Stomach (tissue), 19 donors: ENCODE data around the gene TMEM236. TPM values are rescaled to one million over a fixed set of nuclear protein-coding genes. Genes with fewer than 3 reads are reported as not detected.

Experiments used
- DNase-seq, 2 donors: peaks; one replicate each; pipeline versions ENCODE4 v3.0.0 to v3.0.0-alpha.2; 2013 to 2019
- H3K27ac ChIP-seq, 5 donors: fragments of 200-600 bp in 4 of 5; sonication (generic) in 4 of 5; one replicate each; pipeline ENCODE4 v1.5.1; 2013 to 2019; ENCODE audit warnings: mild to moderate bottlenecking in 1 of 5, moderate library complexity in 1 of 5
- H3K27me3 ChIP-seq, 3 donors: fragments of 200-600 bp; sonication (generic); one replicate each; pipeline ENCODE4 v1.5.1; 2017 to 2019; ENCODE audit warnings: mixed run types in 1 of 3
- H3K36me3 ChIP-seq, 4 donors: fragments of 200-600 bp; sonication (generic); 1 replicate in 3 of 4; 2 replicates in 1 of 4; pipeline ENCODE4 v1.5.1; 2016 to 2019
- H3K4me1 ChIP-seq, 4 donors: fragments of 200-600 bp; sonication (generic); one replicate each; pipeline ENCODE4 v1.5.1; 2016 to 2019
- H3K4me3 ChIP-seq, 4 donors: fragments of 200-600 bp; sonication (generic) in 3 of 4; one replicate each; pipeline ENCODE4 v1.5.1; 2016 to 2019; ENCODE audit warnings: mild to moderate bottlenecking in 1 of 4
- H3K9me3 ChIP-seq, 4 donors: fragments of 200-600 bp; sonication (generic); one replicate each; pipeline ENCODE4 v1.5.1; 2016 to 2019
- CTCF ChIP-seq, 7 experiments: fragments of 450-650 bp in 4 of 7; fragments of 200-600 bp in 3 of 7; sonication (generic) in 3 of 7; IDR thresholded peaks; one replicate each; pipeline ENCODE4 v1.5.1; 2016 to 2019; ENCODE audit warnings: antibody characterized with exemption in 7 of 7, control low read depth in 2 of 7, mild to moderate bottlenecking in 1 of 7
- EP300 ChIP-seq: sonication (generic); formaldehyde crosslinking; IDR thresholded peaks from one replicate; pipeline ENCODE4 v1.6.1; 2017; ENCODE audit warnings: antibody characterized with exemption
- POLR2A ChIP-seq, 4 donors: fragments of 450-650 bp; IDR thresholded peaks; one replicate each; pipeline ENCODE4 v1.6.1; 2016; ENCODE audit warnings: antibody characterized with exemption in 4 of 4, control low read depth in 2 of 4, mild to moderate bottlenecking in 1 of 4, moderate library complexity in 1 of 4
- POLR2AphosphoS5 ChIP-seq, 3 donors: sonication (generic); formaldehyde crosslinking; IDR thresholded peaks; one replicate each; pipeline ENCODE4 v1.6.1; 2016; ENCODE audit warnings: antibody characterized with exemption in 3 of 3
- WGBS, 5 donors: extraction: QIAGEN DNeasy Blood & Tissue Kit in 3 of 5; methylation state at CpG; one replicate each; pipeline versions ENCODE4 v1.1.5 to v1.1.7; 2013 to 2018; 5-methylcytosine and 5-hydroxymethylcytosine counted together
- intact Hi-C: fragments of 100-400 bp; cut with DNase I; formaldehyde crosslinking; loops from one replicate; pipeline ENCODE4 v1.15.1; 2023; ENCODE audit warnings: low total_unique reads
- long read RNA-seq, 10 donors: transcript quantifications; one replicate each; lab custom pipeline, GENCODE V29; 2026
- polyA plus RNA-seq, 3 donors: library from polyadenylated mRNA; stranded (reverse); fragments of 200-250 nt; gene quantifications; one replicate each; pipeline ENCODE4 v1.2.3, GENCODE V29; 2013
- total RNA-seq, 5 donors: library from RNA; depleted of rRNA; stranded (reverse); fragments of >200 nt; gene quantifications; one replicate each; pipeline versions ENCODE4 v1.1.0 to v1.2.3, GENCODE V29; 2014 to 2016
- donor health status: healthy with polysubstance abuse.
- donor health status: Bipolar disorder and iron deficiency.
- donor health status: healthy.

TMEM236 gene
- total RNA-seq (1 to 10 TPM in 4 of 5 donors, not detected in 1; 1.1 to 9.6 (median 3.1) TPM), polyA plus RNA-seq (under 1 TPM in 2 of 3 donors, not detected in 1; 0.08 to 0.19 TPM)
- long read RNA-seq, donor 1 = 0 reads
- long read RNA-seq, donor 2 = 0 reads
- long read RNA-seq, donor 3 = 0 reads
- long read RNA-seq, donor 4 = 0 reads
- long read RNA-seq, donor 5 = 0 reads
- long read RNA-seq, donor 6 = 0 reads
- long read RNA-seq, donor 7 = 0 reads
- long read RNA-seq, donor 8 = 0 reads
- long read RNA-seq, donor 9 = 0 reads
- long read RNA-seq, donor 10 = 0 reads

DNA sequence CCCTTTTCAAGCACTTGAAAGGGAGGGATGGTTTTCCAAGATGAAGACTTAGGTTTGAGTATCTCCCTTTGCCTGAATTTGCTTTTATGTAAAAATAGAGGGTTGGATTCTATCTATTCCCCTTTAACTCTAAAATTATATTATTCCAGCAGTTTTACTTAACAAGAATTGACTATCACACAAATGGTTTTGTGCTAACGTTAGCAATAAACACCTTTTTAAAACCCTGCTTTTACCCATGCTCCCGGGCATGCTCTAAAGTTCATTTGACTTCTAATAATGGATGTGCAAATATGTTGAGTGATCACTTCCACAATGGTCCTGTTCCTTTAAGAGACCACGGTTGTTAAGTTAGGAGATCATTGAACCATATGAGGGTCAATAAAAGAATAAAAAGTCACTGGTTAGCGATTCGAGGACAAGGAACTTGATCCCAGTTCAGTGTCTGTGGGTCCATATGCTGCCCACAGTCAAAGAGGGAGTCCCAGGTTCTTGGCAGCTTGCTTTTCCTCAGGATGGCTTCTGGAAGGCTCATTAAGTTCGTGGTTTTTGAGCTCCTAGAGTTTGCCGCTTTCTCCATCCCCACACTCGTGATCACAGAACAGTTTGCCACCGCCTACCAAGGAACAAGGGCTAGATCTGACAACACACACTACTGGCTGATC is at the start of gene TMEM236:
Gene TMEM236 (plus strand): TSS at position 421 of the 665 bp plus-strand sequence. CDS start 95 bp downstream, at position 516.
- Histone ChIP-seq H3K27ac (no peak within 1 kb of the TSS), H3K36me3 (no peaks in the 10 kb centered on the region), H3K4me3 (no peak within 1 kb of the TSS), H3K4me1 (peaks cover 0 to 5% (median 0%) of the 10 kb centered on the region in 4 donors), H3K27me3 (no peaks in the 10 kb centered on the region), H3K9me3 (no peaks in the 10 kb centered on the region)
- no peak for DNase-seq
- intact Hi-C loops = no loop called here
- no peak for TF ChIP-seq EP300
- TF ChIP-seq POLR2AphosphoS5 (IDR thresholded peaks at IDR 0.05) = no peak
- TF ChIP-seq POLR2A (IDR thresholded peaks at IDR 0.05) = no peak
- no peak for TF ChIP-seq CTCF (IDR thresholded peaks at IDR 0.05)
- 68 to 80% (median 78%) methylated on average over 9 of the region's 9 CpGs for WGBS, 5 donors

DNA sequence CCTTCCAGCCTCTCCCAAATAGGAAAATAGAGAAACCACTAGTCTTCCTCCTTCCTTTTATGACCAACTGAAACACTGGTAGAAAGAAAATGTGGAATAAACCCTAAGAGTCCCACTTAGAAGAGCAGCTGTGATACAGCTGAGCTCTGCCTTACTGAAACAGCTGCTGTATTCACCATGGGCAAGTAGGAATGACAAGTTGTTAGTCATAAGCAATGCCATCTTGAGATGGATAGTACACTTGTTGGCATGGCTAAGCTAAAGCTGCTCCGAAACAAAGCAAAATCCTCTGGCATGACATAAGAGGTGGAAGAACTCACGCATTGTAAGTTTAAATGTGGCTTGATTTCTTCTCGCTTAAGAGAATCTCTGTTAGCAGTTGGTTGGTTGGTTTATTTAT is 48.3 kb upstream of the TMEM236 start:
- Histone ChIP-seq H3K27ac (no peak overlapping the region), H3K27me3 (no peaks in the 10 kb centered on the region), H3K36me3 (peaks cover 23 to 89% (median 62%) of the 10 kb centered on the region in 4 donors), H3K4me3 (no peak overlapping the region), H3K4me1 (no peaks in the 10 kb centered on the region), H3K9me3 (no peaks in the 10 kb centered on the region)
- TF ChIP-seq CTCF (IDR thresholded peaks at IDR 0.05) = no peak
- TF ChIP-seq EP300 = no peak
- no peak for TF ChIP-seq POLR2AphosphoS5 (IDR thresholded peaks at IDR 0.05)
- no peak for TF ChIP-seq POLR2A (IDR thresholded peaks at IDR 0.05)
- intact Hi-C loops = no loop called here
- DNase-seq = no peak
- WGBS, 5 donors = 94 to 99% (median 98%) methylated on average over 3 of the region's 3 CpGs

DNA sequence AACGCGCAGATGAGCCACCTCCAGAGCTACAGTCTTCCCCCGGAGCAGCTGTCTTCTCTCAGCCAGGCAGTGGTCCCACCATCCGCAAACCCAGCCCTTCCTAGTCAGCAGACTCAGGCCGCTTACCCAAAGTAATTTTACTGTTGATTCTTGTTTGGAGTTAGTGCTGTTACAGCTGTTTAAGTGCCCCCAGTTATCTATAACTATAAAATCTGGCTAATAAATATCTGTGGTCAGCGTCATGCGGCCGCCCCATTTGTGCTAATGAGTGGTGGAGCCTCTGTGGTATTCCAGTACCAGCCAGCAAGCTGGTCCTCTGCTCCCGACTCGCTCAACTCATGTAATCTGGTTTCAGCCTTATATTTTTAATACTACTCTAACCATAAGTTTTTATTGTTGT is 43.2 kb upstream of the TMEM236 start:
- Histone ChIP-seq H3K27ac (no peak overlapping the region), H3K4me1 (no peaks in the 10 kb centered on the region), H3K36me3 (peaks cover 26 to 100% (median 94%) of the 10 kb centered on the region in 4 donors), H3K9me3 (no peaks in the 10 kb centered on the region), H3K4me3 (no peak overlapping the region), H3K27me3 (no peaks in the 10 kb centered on the region)
- WGBS, 5 donors = 94 to 98% (median 96%) methylated on average over 10 of the region's 10 CpGs
- intact Hi-C loops = no loop called here
- no peak for DNase-seq
- TF ChIP-seq POLR2A (IDR thresholded peaks at IDR 0.05) (no peak), EP300 (no peak), POLR2AphosphoS5 (IDR thresholded peaks at IDR 0.05) (no peak), CTCF (IDR thresholded peaks at IDR 0.05) (no peak)

DNA sequence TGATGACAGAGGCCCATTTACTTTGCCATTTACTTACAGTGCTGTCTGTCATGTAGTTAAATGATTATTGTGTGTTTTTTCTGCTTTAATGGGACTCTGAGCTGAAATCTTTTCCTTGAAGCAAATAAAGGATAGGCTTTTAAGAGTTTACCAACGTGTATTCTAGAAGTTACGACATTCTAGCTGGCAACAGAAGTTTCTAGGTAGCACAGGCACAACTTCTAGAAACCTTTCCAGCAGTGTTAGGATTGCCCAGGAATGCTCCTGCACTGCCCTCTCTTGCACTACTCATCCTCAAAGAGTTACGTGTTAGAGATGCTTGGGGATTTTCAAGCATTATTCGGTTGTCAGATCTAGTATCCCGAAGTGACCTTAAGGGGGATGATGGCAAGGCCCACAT is 42.5 kb upstream of the TMEM236 start:
- TF ChIP-seq CTCF (IDR thresholded peaks at IDR 0.05) (no peak), POLR2AphosphoS5 (IDR thresholded peaks at IDR 0.05) (no peak), POLR2A (IDR thresholded peaks at IDR 0.05) (no peak), EP300 (no peak)
- DNase-seq = no peak
- H3K9me3 ChIP-seq = no peaks in the 10 kb centered on the region
- 84 to 95% (median 90%) methylated on average over 5 of the region's 5 CpGs for WGBS, 5 donors
- no peaks in the 10 kb centered on the region for H3K27me3 ChIP-seq
- H3K27ac ChIP-seq = no peak overlapping the region
- no peaks in the 10 kb centered on the region for H3K4me1 ChIP-seq
- intact Hi-C loops = no loop called here
- H3K36me3 ChIP-seq = peaks cover 33 to 100% (median 98%) of the 10 kb centered on the region in 4 donors
- no peak overlapping the region for H3K4me3 ChIP-seq
